Measurements from ENCODE around the gene ZNF793.

Gene ZNF793

GRCh38 chr19:37506387-37507166, at the start of gene ZNF793:
ZNF793 (plus strand) TSS chr19:37506939; CDS start chr19:37523440, 16,501 bp downstream.
- peak; percentile 54 to 63 for DNase-seq (ENCODE audit: low read depth in 2 of 2)

GRCh38 chr19:37466277-37466797, 40.4 kb upstream of the ZNF793 start:
- DNase-seq (ENCODE audit: low read depth in 2 of 2): no peak

GRCh38 chr19:37466798-37467607, 39.7 kb upstream of the ZNF793 start, which contains the start of gene ZNF569:
ZNF569 (minus strand) TSS chr19:37467444; CDS start chr19:37444921, 22,523 bp downstream.
- peak; percentile 67 to 69 for DNase-seq (ENCODE audit: low read depth in 2 of 2)

- DNase-seq (ENCODE audit: low read depth in 2 of 2): no peak
Measured at GRCh38 chr19:37467608-37468090, 39.1 kb upstream of the ZNF793 start.

- DNase-seq (ENCODE audit: low read depth in 2 of 2): peak; percentile 74 to 78
Measured at GRCh38 chr19:37468961-37469777, 37.6 kb upstream of the ZNF793 start, which contains the start of gene ZNF570. ZNF570 (plus strand) TSS chr19:37469356; CDS start chr19:37470355, 999 bp downstream.

- DNase-seq (ENCODE audit: low read depth in 2 of 2): no peak
Measured at GRCh38 chr19:37470216-37470615, 36.5 kb upstream of the ZNF793 start.

- DNase-seq (ENCODE audit: low read depth in 2 of 2): no peak
Measured at GRCh38 chr19:37472165-37472564, 34.6 kb upstream of the ZNF793 start.

- no peak for DNase-seq (ENCODE audit: low read depth in 2 of 2)
Measured at GRCh38 chr19:37484406-37485168, 22.2 kb upstream of the ZNF793 start.

- DNase-seq (ENCODE audit: low read depth in 2 of 2): no peak
Measured at GRCh38 chr19:37492213-37492612, 14.5 kb upstream of the ZNF793 start.

- no peak for DNase-seq (ENCODE audit: low read depth in 2 of 2)
Measured at GRCh38 chr19:37505958-37506386, 767 bp upstream of the ZNF793 start.

GRCh38 chr19:37507167-37507464, 377 bp downstream of the ZNF793 start:
- DNase-seq (ENCODE audit: low read depth in 2 of 2): no peak

- no peak for DNase-seq (ENCODE audit: low read depth in 2 of 2)
Measured at GRCh38 chr19:37511186-37511585, 4.4 kb downstream of the ZNF793 start.

- no peak for DNase-seq (ENCODE audit: low read depth in 2 of 2)
Measured at GRCh38 chr19:37511821-37512220, 5.1 kb downstream of the ZNF793 start.

- DNase-seq (ENCODE audit: low read depth in 2 of 2): no peak
Measured at GRCh38 chr19:37513397-37513796, 6.7 kb downstream of the ZNF793 start.

GRCh38 chr19:37519890-37520289, 13.2 kb downstream of the ZNF793 start:
- DNase-seq (ENCODE audit: low read depth in 2 of 2): no peak

- no peak for DNase-seq (ENCODE audit: low read depth in 2 of 2)
Measured at GRCh38 chr19:37537391-37537947, 30.7 kb downstream of the ZNF793 start.

GRCh38 chr19:37551129-37551993, 44.6 kb downstream of the ZNF793 start:
- no peak for DNase-seq (ENCODE audit: low read depth in 2 of 2)

GRCh38 chr19:37563518-37563917, 56.8 kb downstream of the ZNF793 start:
- no peak for DNase-seq (ENCODE audit: low read depth in 2 of 2)

- no peak for DNase-seq (ENCODE audit: low read depth in 2 of 2)
Measured at GRCh38 chr19:37564624-37565369, 58.1 kb downstream of the ZNF793 start.

Measured in stimulated activated CD8-positive, alpha-beta memory T cell treated with anti-CD3 and anti-CD28 coated beads, Interleukin-7, amount 100 ng/mL, for 1 hour (primary cell).